CD14-positive monocyte (primary cell): ENCODE results near the gene SKOR1. TPM values are rescaled to one million over a fixed set of nuclear protein-coding genes. Genes with fewer than 3 reads are reported as not detected.

ENCODE experiments used
- DNase-seq, 3 donors: peaks; one replicate each; pipeline ENCODE4 v3.0.0-alpha.2; 2011 to 2022
- H2AFZ ChIP-seq: 2 replicates; pipeline ENCODE4 v1.6.0; 2012; ENCODE audit warnings: mild to moderate bottlenecking, low read depth, low read length, inconsistent platforms; ENCODE audit not compliant: insufficient read depth, poor library complexity, severe bottlenecking
- H3K27ac ChIP-seq, 2 donors: 1 replicate in 1 of 2; 2 replicates in 1 of 2; pipeline ENCODE4 v1.5.1; 2012 to 2013; ENCODE audit warnings: low read length in 2 of 2, control low read depth in 1 of 2, inconsistent platforms in 1 of 2, low read depth in 1 of 2, mild to moderate bottlenecking in 1 of 2
- H3K27me3 ChIP-seq, 2 donors: one replicate each; pipeline versions ENCODE4 v1.6.0 to v1.6.1; 2011 to 2013; ENCODE audit warnings: low read length in 2 of 2; ENCODE audit not compliant: control insufficient read depth in 2 of 2, insufficient read depth in 2 of 2
- H3K36me3 ChIP-seq, 2 donors: replicated peaks in 1 of 2; 1 replicate in 1 of 2; 2 replicates in 1 of 2; pipeline versions ENCODE4 v1.5.1 to v1.6.1; 2012 to 2013; ENCODE audit warnings: low read length in 2 of 2, control low read depth in 1 of 2, inconsistent platforms in 1 of 2, mild to moderate bottlenecking in 1 of 2; ENCODE audit not compliant: insufficient read depth in 2 of 2, control insufficient read depth in 1 of 2
- H3K4me1 ChIP-seq, 2 donors: 1 replicate in 1 of 2; 2 replicates in 1 of 2; pipeline versions ENCODE4 v1.5.1 to v1.6.1; 2012 to 2013; ENCODE audit warnings: low read length in 2 of 2, control low read depth in 1 of 2, inconsistent platforms in 1 of 2, mild to moderate bottlenecking in 1 of 2, moderate library complexity in 1 of 2; ENCODE audit not compliant: insufficient read depth in 2 of 2, control insufficient read depth in 1 of 2
- H3K4me2 ChIP-seq: replicated peaks from 2 replicates; pipeline ENCODE3; 2012; ENCODE audit warnings: low read length, moderate library complexity, mild to moderate bottlenecking; ENCODE audit not compliant: poor library complexity, severe bottlenecking; ENCODE audit errors: extremely low read depth
- H3K4me3 ChIP-seq, 3 experiments: fragments of 200-600 bp in 1 of 3; sonication (generic) in 1 of 3; replicated peaks in 1 of 3; 1 replicate in 2 of 3; 2 replicates in 1 of 3; pipeline ENCODE4 v1.5.1; 2011 to 2013; ENCODE audit warnings: low read length in 3 of 3, mild to moderate bottlenecking in 3 of 3, control low read depth in 2 of 3, low read depth in 2 of 3, inconsistent platforms in 1 of 3, moderate library complexity in 1 of 3
- H3K79me2 ChIP-seq: 2 replicates; pipeline ENCODE4 v1.6.0; 2012; ENCODE audit warnings: mild to moderate bottlenecking, control low read depth, inconsistent platforms, low read length, moderate library complexity; ENCODE audit not compliant: insufficient read depth
- H3K9ac ChIP-seq: 2 replicates; pipeline ENCODE4 v1.6.0; 2017; ENCODE audit warnings: low read length, mild to moderate bottlenecking; ENCODE audit not compliant: insufficient read depth, poor library complexity, severe bottlenecking
- H3K9me3 ChIP-seq, 2 donors: replicated peaks in 1 of 2; 1 replicate in 1 of 2; 2 replicates in 1 of 2; pipeline versions ENCODE4 v1.5.1 to v1.6.1; 2012 to 2013; ENCODE audit warnings: low read length in 2 of 2, control low read depth in 1 of 2; ENCODE audit not compliant: control insufficient read depth in 1 of 2, insufficient read depth in 1 of 2
- H4K20me1 ChIP-seq: 2 replicates; pipeline ENCODE4 v1.6.0; 2012; ENCODE audit warnings: mild to moderate bottlenecking, low read length, control low read depth, moderate library complexity; ENCODE audit not compliant: insufficient read depth
- H3K27ac Mint-ChIP-seq, 7 donors: one replicate each; pipeline ENCODE4 v1.8.0; 2020; ENCODE audit warnings: mild to moderate bottlenecking in 7 of 7, mixed read lengths in 7 of 7, moderate library complexity in 6 of 7, inconsistent platforms in 2 of 7
- H3K27me3 Mint-ChIP-seq, 3 donors: one replicate each; pipeline ENCODE4 v1.8.0; 2021 to 2022; ENCODE audit warnings: low read depth in 3 of 3, mild to moderate bottlenecking in 3 of 3, mixed read lengths in 3 of 3, moderate library complexity in 3 of 3, inconsistent platforms in 1 of 3
- H3K36me3 Mint-ChIP-seq, 2 donors: one replicate each; pipeline ENCODE4 v1.8.0; 2020; ENCODE audit warnings: mixed read lengths in 2 of 2, inconsistent platforms in 1 of 2, mild to moderate bottlenecking in 1 of 2
- H3K4me1 Mint-ChIP-seq: one replicate; pipeline ENCODE4 v1.8.0; 2020; ENCODE audit warnings: mild to moderate bottlenecking, mixed read lengths
- H3K4me3 Mint-ChIP-seq, 2 donors: one replicate each; pipeline ENCODE4 v1.8.0; 2020; ENCODE audit warnings: mild to moderate bottlenecking in 2 of 2, mixed read lengths in 2 of 2, moderate library complexity in 1 of 2
- H3K9me3 Mint-ChIP-seq, 7 donors: one replicate each; pipeline ENCODE4 v1.8.0; 2020 to 2022; ENCODE audit warnings: mixed read lengths in 7 of 7, mild to moderate bottlenecking in 6 of 7, moderate library complexity in 6 of 7, inconsistent platforms in 2 of 7
- CTCF ChIP-seq: fragments of 200-600 bp; IDR thresholded peaks from one replicate; pipeline ENCODE4 v1.8.0; 2022; ENCODE audit warnings: antibody characterized with exemption, mild to moderate bottlenecking
- WGBS: methylation state at CpG from one replicate; pipeline ENCODE4 v1.1.5; 2013; ENCODE audit warnings: missing lambda C conversion rate; ENCODE audit not compliant: insufficient coverage; 5-methylcytosine and 5-hydroxymethylcytosine counted together
- intact Hi-C, 2 donors: fragments of 100-400 bp; cut with micrococcal nuclease; formaldehyde crosslinking; loops; one replicate each; pipeline versions ENCODE4 v1.15.0 to v1.15.1; 2023
- polyA plus RNA-seq, 3 donors: library from polyadenylated mRNA; depleted of rRNA in 1 of 3; unstranded in 2 of 3; stranded (reverse) in 1 of 3; fragments of 300-500 nt in 2 of 3; fragments of >200 nt in 1 of 3; fragmentation: Illumina TruSeq in 2 of 3; gene quantifications; 1 replicate in 2 of 3; 2 replicates in 1 of 3; pipeline ENCODE4 v1.2.3, GENCODE V29; 2012 to 2021

The SKOR1 gene
- polyA plus RNA-seq, 3 donors = 0.23 TPM; not detected in 2

DNA sequence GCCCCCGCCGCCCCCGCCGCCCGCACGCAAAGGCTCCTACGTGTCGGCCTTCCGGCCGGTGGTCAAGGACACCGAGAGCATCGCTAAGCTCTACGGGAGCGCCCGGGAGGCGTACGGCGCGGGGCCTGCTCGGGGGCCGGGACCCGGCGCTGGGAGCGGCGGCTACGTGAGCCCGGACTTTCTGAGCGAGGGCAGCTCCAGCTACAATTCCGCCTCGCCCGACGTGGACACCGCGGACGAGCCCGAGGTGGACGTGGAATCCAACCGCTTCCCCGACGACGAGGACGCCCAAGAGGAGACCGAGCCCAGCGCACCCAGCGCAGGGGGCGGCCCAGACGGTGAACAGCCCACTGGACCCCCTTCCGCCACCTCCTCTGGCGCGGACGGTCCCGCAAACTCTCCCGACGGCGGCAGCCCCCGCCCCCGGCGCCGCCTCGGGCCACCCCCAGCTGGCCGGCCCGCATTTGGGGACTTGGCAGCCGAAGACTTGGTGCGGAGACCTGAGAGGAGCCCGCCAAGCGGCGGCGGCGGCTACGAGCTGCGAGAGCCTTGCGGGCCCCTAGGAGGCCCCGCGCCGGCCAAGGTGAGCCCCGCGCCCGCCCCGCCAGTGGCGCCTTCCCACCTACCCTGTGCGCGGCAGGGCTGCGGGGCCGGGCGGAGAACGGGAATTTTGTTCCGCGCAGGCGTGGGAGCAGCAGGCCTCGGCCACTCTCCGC is 2.4 kb downstream of the SKOR1 start:
- H3K27me3 Mint-ChIP-seq = peaks cover 76 to 96% (median 82%) of the 10 kb centered on the region in 3 donors
- H3K9me3 Mint-ChIP-seq = peaks cover 0 to 43% (median 33%) of the 10 kb centered on the region in 7 donors
- Histone ChIP-seq H3K4me2 (peak overlapping the region; percentile 35), H3K27me3 (peaks cover 80 to 88% of the 10 kb centered on the region in 2 donors), H3K9ac (no peak overlapping the region), H3K4me3 (no peak overlapping the region), H4K20me1 (no peaks in the 10 kb centered on the region), H3K79me2 (no peaks in the 10 kb centered on the region), H3K9me3 (peaks cover 9 to 53% of the 10 kb centered on the region in 2 donors), H3K27ac (no peak overlapping the region), H3K36me3 (no peaks in the 10 kb centered on the region), H3K4me1 (peaks cover 37 to 73% of the 10 kb centered on the region in 2 donors), H2AFZ (no peak overlapping the region)
- intact Hi-C loops = no loop called here
- no peak overlapping the region for H3K27ac Mint-ChIP-seq
- peak overlapping the region in 1 of 2 donors; percentile 77 for H3K4me3 Mint-ChIP-seq
- 7% methylated on average over 91 of the region's 91 CpGs for WGBS
- no peak for DNase-seq
- no peak for TF ChIP-seq CTCF
- peaks cover 13 to 26% of the 10 kb centered on the region in 2 donors for H3K36me3 Mint-ChIP-seq
- peaks cover 55% of the 10 kb centered on the region for H3K4me1 Mint-ChIP-seq

GRCh38 chr15:67828278-67828968 is 3.1 kb downstream of the SKOR1 start:
- H3K4me1 Mint-ChIP-seq = peaks cover 60% of the 10 kb centered on the region

More at GRCh38 chr15:67828278-67828968, 3.1 kb downstream of the SKOR1 start:
- H4K20me1 ChIP-seq = no peaks in the 10 kb centered on the region
- H3K9me3 ChIP-seq = peaks cover 9 to 58% of the 10 kb centered on the region in 2 donors
- no peaks in the 10 kb centered on the region for H3K36me3 ChIP-seq
- no peaks in the 10 kb centered on the region for H3K79me2 ChIP-seq
- H3K9me3 Mint-ChIP-seq = peaks cover 0 to 43% (median 33%) of the 10 kb centered on the region in 7 donors
- H3K9ac ChIP-seq = no peak overlapping the region
- H3K27ac ChIP-seq = no peak overlapping the region
- H3K36me3 Mint-ChIP-seq = peaks cover 17 to 28% of the 10 kb centered on the region in 2 donors
- peaks cover 42 to 73% of the 10 kb centered on the region in 2 donors for H3K4me1 ChIP-seq
- H3K27me3 ChIP-seq = peaks cover 85 to 92% of the 10 kb centered on the region in 2 donors
- H3K27me3 Mint-ChIP-seq = peaks cover 80 to 99% (median 86%) of the 10 kb centered on the region in 3 donors
- H3K27ac Mint-ChIP-seq = no peak overlapping the region
- H2AFZ ChIP-seq = no peak overlapping the region
- no peak overlapping the region for H3K4me3 ChIP-seq
- intact Hi-C loops = no loop called here
- no peak for DNase-seq
- WGBS = 4% methylated on average over 26 of the region's 40 CpGs
- H3K4me3 Mint-ChIP-seq = peak overlapping the region in 1 of 2 donors; percentile 77
- no peak for TF ChIP-seq CTCF
- peak overlapping the region; percentile 35 for H3K4me2 ChIP-seq
